GM21515 (cell line): ENCODE results near the gene RAB20.
"Not testable (repeated sequence)": the region's sequence is repeated elsewhere in the genome, so short reads cannot be mapped to it uniquely, and the experiment has no call there.

Experiments used
- ATAC-seq: cut with Tn5 transposase; IDR thresholded peaks from one replicate; pipeline ENCODE4 v1.9.1; 2021; ENCODE audit not compliant: unreplicated experiment

RAB20 gene

DNA sequence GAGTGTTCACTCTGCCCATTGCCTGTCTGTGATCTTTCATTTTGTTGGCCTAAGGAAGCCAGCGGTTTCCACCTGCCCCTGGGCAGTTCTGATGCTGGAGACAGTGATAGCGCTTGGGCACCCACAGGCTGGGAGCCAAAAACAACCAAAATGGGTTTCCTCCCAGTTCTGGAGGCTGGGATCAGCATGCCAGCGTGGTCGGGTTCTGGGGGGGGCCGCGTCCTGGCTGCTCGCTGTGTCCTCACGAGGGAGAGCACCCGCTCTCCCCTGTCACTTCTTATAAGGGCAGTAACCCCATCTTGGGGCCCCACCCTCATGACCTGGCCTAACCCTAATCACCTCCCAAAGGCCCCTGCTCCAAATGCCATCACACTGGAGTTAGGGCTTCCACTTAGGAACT is 67.9 kb downstream of the RAB20 start:
- ATAC-seq: no peak

- no peak for ATAC-seq
Observed at GRCh38 chr13:110492679-110493593, 68.6 kb downstream of the RAB20 start.

DNA sequence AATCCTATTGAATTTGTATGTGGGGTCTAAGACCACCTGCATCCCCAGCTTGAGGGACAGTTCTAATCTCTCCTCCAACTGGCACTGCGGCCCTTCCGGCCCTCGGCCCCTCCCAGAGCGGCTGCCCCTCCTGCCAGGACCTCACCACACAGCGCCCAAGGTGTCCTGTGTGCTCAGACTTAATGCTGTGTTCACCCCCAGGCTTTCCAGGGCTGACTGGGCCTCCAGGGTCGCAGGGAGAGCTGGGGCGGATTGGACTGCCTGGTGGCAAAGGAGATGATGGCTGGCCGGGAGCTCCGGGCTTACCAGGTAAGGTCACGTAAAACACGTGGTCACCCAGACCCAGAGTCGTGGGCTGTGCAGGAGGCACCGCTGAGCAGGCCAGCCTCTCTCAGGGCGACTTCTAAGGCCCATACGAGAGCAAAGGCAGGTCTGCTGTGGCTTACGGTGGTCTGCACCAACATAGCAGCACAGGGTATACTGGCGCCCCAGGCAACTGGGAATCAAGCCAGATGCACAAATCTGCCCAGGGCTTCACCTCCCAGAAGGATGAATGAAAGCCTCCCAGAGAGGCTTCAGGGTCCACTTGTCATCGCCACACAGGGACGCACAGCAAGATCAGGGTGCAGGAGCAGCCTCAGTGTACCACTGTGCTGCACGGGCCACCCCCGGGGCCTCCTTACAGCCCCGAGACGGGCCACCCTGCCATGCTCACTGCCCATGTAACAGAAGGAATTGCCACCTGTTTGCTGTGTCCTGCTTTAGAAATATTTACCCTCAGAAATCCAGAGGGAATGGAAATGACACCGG is 69.4 kb downstream of the RAB20 start:
- no peak for ATAC-seq

DNA sequence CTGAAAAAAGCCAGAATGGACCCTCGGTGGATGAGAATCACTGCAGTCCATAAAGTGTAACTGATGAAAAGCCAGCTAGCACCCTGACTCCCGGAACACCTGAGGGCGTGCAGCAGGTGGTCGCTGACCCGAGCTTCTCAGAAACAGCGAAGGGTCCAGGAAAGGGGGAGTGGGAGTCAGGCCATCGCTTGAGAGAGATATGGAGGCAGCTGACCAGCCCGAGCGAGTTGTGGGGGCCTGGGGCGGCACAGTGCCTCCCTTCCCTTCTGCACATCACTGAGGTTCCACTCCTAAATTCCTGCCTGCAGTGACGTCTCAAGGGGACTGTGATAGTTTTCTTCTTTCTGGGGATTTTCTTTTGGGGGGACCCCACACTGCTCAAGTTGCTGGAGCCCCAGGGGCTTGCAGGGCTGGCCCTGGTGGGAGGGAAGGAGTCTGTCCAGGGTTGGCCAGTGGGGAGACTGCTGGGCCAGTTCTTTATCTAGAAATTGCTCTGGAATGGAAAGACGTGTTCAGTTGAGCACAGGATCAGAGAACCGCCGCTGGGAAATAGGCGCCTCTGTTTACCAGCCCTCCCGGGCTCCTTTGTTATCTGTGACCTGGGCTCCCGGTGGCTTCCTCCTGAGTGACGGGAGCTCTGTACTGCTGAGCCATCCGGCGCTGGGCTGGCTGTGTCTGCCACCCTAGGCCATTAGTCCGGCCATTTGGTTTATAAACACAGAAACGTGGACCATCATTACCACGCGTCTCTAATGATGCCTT is 71.3 kb downstream of the RAB20 start:
- ATAC-seq: no peak

DNA sequence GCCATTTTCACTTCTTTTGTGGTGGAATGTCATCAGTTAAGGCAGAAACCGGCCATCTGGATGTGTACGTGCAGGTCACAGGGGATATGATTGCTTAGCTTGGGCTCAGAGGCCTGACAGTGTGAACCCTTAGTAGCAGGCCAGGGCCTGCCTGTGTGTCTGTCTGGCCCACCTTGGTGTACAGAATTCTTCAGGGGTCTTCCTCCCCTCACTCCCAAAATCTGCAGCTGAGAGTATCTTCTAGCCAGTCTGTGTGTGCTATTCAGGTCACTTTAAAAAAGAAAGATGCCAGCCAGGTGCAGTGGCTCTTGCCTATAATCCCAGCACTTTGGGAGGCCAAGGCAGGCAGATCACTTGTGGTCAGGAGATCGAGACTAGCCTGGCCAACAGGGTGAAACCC is 74.6 kb downstream of the RAB20 start:
- ATAC-seq: not testable (repeated sequence)

DNA sequence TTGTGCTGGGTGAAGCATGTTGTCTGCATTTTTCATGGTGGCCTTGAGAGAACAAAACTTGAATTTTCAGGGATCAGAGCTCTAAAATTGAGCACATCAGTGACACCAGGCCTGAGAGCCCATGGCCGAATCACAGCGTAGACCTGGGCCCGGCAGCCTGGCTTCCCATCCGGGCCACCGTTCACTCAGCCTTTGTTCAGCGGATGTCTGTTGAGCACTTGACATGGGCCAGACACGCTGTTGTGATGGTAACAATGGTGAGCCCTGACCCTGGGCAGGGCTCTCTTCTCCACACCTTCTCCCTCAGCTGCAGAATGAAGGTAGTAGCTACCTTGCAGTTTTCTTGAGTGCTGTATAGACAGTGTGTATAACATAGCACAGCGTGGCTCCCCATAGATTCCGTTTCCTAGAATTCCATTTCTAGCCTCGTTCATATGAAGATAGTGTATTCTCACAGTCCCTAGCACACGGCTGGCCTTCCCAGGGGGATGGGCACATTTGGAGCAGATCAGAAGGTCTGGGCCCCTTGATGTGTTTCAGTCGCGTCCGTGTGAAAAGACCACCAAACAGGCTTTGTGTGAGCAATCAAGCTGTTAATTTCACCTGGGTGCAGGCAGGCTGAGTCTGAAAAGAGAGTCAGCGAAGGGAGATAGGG is 75.3 kb downstream of the RAB20 start:
- ATAC-seq: no peak

GRCh38 chr13:110485604-110486003 is 75.9 kb downstream of the RAB20 start:
- ATAC-seq: no peak

GRCh38 chr13:110484290-110485048 is 77.1 kb downstream of the RAB20 start:
- ATAC-seq: no peak

DNA sequence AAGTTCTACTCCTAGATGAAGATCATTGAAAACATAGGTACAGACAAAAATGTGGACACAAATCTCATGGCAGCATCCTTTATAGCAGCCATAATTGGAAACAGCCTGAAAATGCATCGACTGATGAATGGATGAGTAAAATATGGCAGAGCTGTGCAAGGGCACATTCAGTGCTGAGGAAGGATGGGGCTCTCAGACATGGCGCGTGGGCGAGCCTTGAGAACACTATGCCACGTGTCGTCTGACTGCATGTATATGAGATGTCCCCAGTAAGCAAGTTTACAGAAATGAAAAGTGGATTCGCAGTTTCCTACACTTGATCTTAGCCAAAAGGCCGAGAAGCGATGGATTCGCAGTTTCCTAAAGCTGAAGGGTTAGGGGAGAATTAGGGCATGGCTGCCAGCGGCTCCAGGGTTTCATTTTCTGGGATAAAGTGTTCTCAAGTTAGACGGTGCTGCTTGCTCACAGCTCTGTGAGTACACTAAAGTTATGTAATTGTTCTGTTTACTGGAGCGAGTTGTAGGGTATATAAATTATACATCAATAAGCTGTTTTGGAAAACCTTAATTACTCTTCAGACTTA is 78.0 kb downstream of the RAB20 start:
- no peak for ATAC-seq

DNA sequence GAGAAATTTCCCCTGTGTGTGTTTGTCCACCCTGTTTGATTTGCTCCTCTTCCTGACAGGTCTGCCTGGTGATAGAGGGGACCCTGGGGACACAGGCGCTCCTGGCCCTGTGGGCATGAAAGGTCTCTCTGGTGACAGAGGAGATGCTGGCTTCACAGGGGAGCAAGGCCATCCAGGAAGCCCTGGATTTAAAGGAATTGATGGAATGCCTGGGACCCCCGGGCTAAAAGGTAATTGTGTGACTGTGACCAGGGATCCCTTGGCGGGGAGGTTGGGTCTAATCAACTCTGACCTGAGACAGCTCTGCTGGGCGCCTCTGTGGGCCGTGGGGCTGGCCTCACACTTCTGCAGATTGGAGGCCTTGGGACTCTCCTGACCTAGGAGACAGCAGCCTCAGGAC is 81.4 kb downstream of the RAB20 start:
- ATAC-seq: no peak

DNA sequence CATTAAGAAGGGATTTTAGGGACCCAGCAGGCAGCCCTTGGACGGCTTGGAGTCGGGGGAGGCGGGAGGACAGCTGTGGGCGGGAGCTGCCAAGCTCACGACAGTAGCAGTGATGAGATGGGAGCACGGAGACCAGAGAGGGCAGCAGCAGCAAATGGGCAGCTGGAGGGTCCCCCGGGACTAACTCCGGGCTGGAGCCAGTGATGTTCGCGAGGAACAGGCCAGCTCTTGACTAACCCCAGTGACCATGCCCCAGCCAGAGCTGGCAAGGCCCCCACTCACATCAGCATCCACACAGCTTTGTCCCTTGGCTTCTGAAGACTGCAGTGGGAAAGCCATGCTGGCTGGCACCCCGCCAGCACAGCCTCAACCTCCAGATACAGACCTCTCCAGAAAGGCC is 81.9 kb downstream of the RAB20 start:
- no peak for ATAC-seq

DNA sequence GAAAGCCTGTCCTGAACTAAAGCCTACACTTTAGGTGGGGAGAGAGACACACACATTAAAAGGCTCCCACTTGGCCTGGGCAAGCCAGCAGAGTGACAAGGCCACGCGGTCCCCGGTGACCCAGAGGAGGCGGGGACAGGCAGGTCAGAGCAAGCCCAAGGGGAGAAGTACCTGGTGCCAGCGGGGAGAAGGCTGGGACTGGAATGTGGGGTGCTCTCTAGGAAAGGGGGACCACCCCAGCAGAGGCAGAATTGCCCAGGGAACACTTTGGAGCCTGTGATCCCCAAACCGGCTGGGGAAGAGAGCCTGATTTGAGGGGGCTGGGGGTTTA is 82.3 kb downstream of the RAB20 start:
- ATAC-seq: no peak

- no peak for ATAC-seq
Observed at GRCh38 chr13:110478405-110479214, 82.9 kb downstream of the RAB20 start.

DNA sequence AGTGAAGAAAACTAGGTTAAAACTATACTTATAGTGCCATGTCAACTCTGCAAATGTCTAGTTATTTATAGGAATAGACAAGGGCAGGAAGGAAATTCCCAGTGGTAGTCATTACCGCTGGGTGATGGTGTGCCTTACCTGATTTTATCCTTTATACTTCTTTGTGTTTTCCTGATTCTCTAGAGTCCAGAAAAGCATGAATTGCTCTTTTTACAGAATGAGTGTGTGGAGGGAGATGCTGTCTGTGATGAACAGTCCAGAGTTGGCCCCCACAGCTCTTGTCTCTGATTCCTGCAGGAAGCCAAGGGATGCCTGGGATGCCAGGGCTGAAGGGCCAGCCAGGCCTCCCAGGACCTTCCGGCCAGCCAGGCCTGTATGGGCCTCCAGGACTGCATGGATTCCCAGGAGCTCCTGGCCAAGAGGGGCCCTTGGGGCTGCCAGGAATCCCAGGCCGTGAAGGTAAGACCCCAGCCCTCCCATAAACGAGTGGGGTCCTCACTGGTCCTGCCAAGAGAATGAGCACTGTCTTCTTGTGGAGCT is 83.7 kb downstream of the RAB20 start:
- ATAC-seq: no peak

DNA sequence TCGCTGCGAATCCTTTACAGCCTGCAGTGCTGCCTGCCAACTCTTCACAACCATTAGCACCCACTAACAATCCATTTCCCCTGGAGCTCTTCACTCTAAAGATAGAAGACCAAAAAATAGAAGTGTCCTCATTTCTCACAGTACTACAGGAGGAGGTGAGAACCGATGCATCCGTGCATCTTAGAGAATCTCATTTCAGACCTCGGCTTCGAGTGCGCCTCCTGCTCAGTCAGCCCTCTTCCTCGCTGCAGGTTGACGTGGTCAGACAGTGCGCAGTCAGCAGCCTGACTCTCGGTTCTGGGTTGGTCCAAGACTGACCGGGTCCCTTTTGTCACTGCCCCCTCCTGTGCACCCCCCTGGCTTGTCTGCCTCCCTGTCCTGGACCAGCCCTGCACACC is 85.3 kb downstream of the RAB20 start:
- no peak for ATAC-seq

DNA sequence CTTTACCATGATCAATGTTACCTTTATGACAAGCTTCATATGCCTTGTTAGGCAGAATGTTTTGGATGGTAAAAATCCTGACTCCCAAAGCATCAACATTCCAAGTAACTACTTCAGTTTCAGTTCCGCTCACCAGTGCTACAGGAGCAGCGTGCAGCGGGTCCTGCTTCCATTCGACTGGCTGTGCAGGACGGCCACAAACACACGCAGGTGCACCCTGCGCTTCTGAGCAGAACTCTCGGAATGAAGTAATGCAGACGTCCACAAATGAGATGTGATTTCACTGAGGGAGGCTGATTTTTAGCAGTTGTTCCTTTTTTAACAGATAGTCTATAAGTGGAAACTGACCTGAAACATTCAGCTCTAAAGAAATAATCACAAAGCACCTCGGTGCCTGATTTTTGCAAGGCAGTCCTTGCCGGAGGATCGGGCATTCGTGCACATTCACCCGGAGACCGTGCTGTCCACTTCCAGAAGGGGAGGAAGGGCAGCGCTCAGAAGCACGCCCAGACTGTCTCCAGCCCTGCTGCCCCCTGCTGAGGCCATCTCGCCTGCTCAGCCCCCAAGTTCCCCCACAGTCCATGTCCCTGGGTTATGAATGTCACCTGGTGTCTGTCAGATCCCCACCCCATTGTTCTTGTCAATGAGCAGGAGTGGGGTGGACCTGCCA is 85.8 kb downstream of the RAB20 start:
- ATAC-seq: peak; percentile 50

- no peak for ATAC-seq
Observed at GRCh38 chr13:110475117-110475516, 86.4 kb downstream of the RAB20 start.

DNA sequence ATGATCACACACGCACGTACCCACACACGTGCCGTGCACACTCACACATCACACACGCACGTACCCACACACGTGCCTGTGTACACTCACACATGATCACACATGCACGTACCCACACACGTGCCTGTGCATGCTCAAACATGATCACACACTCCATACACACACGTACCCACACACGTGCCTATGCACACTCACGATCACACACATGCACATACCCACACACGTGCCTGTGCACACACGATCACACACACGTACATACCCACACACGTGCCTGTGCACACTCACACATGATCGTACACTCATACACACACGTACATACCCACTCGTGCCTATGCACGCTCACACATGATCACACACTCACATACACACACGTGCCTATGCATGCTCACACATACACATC is 86.8 kb downstream of the RAB20 start:
- no peak for ATAC-seq
